Bone marrow (tissue), 2 donors: ENCODE data around the gene CFAP157.

Experiments
- DNase-seq, 2 donors: peaks; one replicate each; lab custom pipeline; 2025; lab: John Stamatoyannopoulos, UW

The CFAP157 gene

DNA sequence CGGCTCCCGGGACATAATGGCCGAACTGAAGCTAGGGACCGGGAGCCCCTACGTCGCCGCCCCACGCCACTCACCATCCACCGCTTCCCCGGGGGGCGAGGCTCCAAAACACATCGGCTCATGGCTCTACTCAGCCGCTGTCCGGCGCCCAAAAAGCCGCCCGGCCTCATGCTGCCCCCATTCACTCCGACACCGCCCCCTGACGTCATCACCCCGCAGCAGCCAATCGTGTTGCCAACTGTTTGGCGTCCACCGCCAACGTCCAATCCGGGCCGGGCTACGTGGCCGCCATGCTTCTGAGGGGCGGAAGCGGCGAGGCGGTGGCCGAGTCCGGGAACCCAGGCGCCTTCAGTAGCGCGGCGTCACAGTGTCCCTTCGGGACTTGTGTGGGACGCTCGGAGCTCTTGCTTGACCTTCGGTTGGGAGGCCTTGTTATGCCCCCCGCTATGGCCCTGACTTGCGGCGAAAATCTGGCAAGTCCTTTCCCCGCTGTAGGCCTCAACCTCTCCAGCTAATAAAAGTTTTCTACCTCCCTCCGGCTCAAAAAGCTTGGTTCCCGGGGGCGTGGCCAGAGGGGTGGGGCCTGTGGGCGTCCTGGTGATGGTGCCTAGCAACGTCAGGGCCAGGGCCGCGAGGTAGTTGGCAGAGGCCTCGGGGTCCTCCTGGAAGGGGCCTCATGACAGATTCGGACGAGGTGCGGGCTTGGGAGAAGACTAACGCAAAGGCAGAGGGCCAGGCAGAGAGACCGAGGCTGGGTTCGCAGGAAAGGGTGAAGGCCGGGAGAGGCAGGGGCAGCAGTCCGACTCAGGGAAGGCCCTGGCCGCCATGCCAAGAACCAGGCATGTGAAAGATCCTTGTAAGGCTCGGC, 8.9 kb downstream of the CFAP157 start, which contains the start of the genes PTRH1 and TTC16:
Gene PTRH1 (minus strand): TSS at position 194 of the 868 bp plus-strand sequence. CDS start 24 bp downstream, at position 170.
Gene TTC16 (plus strand): TSS at position 610 of the 868 bp plus-strand sequence. CDS start 67 bp downstream, at position 677.
- peak; percentile 89 to 98 for DNase-seq

DNA sequence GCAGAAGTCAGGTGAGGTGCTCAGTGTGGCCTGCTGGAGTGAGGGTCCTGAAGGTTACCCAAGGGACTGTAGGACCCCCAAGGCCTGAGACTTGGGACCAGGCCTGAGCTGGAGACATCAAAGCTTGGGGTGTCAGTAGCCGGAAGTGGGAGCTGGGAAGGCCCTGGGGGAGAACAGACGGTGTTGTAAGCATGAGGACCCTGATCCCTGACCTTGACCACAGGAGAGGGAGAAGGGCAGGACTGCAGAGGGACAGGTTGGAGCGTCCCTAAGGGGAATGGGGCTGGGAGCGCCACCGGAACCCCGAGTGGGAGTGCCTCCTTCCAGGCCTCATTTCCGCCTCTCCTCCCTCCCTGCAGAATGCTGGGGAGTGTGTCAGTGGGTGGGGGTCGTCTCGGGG, 9.6 kb downstream of the CFAP157 start:
- DNase-seq: no peak

DNA sequence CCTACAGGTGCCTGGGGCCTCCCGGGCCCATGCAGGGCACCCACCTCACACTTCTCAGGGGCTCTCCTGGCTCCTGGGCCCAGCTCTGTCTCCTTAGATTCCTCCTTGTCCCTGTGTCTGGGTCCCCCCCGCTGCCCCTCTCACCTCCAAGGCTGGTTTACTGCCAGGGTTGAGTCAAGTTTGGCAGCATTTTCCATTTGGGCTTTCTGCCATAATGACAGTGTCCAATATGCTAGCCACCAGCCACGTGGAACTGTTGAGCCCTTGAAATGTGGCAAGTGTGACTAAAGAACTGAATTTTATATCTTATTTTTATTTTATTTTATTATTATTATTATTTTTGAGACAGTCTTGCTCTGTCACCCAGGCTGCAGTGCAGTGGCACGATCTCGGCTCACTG, 11.0 kb downstream of the CFAP157 start:
- DNase-seq: no peak

DNA sequence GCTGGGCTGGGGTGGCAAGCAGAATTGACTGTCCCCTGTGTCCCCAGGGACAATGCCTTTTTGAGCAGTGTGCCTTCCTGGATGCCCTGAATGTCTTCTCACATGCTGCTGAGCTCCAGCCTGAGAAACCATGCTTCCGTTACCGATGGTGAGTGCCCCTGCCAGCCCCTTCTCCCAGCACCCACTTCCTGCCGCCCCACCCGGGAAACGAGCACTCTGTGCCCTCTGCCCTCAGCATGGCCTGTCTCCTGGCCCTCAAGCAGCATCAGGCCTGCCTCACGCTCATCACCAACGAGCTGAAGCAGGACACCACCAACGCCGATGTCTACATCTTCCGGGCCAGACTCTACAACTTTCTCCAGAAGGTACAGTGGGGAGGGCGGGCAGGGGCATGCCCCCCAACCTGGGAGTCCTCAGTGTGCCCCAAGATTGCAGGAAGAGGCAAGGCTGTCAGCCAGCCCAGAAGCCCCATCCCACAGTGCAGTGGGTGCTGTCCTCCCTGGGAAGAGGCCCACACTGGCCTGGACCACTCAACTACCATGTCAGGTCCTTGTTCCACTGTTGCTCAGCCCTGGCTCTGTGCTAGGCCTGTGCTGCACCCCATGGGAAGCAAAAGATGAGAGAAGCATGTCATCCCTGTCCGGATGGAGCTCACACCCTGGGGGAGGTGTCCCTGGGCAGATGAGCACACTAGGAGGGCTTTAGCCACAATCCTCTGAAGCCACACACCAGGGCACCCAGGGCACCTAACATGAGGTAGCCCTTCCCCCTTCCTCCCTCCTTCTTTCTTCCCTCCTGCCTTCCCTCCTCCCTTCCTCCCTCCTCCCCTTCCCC, 13.5 kb downstream of the CFAP157 start:
- no peak for DNase-seq

DNA sequence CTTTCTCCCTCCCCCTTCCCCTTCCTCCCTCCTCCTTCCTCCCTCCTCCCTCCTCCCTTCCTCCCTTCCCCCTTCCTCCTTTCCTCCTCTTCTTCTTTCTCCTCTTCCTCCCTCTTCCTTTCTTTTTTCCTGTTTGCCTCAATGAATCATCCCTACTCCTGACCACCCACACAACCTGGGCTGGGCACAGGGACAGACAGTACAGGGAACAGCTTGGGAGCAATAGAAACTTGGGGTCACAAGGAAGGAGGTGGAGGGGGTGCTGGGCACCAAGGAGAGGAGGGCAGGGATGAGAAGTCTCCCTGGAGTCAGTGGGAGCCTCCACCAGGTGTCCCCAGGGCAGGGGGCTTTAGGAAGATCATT, 14.1 kb downstream of the CFAP157 start:
- DNase-seq: no peak

DNA sequence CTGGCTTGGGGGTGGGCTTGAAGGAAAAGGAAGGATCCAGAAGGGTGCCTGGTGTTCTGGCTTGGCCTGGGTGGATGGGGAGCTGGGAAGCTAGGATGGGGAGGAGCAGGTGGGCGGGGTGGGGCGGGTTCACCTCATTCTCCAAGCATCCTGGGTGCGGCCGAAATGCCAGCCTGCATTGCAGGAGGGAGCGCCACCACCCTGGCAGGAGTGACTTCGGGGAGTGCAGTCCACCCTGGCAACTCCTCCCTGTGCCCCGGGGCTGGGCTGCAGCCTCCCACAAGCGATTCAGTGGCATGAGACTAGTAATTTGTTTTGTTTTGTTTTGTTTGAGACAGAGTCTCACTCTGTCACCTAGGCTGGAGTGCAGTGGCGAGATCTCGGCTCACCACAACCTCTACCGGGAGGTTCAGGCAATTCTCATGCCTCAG, 14.6 kb downstream of the CFAP157 start:
- no peak for DNase-seq

DNA sequence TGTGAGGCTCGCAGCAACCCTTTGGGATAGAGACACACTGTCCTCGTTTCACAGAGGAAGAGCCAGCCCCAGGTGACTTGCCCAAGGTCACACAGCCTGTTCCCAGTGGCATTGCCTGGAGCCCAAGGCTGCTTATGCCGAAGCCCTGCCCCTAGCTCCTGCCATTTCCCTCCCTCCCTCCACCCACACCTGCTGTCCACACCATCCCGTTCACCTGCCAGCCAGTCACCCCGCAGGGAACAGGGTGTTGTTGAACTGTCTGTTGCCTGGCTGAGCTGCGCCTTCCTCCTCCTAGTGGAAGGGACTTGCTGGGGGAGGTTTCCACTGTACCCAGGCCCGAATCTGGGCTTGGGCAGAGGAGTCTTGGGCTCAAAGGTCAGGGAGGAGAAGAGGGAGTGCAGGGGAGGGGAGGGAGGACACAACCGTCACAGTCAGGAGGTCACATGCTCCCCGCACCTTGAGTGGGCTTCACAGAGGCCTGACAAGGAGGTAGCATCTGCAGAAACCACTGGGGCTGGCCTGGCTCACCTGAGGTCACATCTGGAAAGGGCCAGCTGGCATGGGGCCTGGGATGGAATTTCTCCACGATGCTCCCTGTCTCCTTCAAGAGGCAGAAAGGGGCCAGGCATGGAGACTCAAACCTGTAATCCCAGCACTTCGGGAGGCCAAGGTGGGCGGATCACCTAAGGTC, 15.4 kb downstream of the CFAP157 start:
- no peak for DNase-seq

DNA sequence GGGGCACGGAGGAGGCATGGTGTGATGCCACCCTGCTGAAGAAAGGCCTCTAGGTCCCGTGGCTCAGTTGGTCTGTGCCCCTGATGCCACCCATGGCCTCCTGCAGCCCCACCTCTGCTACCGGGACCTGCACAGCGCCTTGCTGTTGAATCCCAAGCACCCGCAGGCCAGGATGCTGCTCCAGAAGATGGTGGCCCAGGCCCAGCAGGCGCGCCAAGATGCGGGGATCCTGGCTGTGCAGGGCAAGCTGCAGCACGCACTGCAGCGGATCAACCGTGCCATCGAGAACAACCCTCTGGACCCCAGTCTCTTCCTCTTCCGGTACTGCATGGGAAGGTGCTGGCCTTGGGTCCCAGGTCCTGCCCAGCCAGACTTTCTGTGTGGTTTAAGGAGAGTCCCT, 16.2 kb downstream of the CFAP157 start:
- DNase-seq: no peak

DNA sequence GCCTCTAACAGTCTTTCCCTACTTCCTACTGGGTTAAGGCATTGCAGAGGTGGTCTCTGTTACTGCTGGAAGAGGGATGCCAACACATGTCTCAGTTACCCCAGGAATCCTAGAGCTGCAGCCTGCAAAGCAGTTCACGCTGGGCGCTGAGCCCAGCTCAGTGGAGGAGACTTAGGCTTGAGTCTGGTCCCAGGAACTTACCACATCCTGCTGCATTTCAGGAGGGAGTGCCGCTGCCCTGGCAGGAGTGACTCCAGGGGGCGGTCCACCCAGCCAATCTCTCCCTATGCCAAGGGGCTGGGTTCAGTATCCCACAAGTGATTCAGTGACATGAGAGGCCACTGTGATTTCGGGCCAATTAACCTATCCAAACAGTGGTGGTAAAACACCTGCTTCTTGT, 16.7 kb downstream of the CFAP157 start:
- no peak for DNase-seq

DNA sequence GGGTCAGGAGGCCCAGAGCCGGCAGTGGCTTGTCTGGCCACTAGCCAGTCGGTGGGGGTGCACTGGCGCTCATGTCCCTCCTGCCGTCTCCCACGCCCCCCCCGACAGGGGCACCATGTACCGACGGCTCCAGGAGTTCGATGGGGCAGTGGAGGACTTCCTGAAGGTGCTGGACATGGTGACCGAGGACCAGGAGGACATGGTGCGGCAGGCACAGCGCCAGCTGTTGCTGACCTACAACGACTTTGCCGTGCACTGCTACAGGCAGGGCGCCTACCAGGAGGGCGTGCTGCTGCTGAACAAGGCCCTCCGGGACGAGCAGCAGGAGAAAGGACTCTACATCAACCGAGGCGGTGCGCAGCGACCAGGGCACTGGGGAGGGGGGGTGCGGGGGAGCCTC, 17.2 kb downstream of the CFAP157 start:
- no peak for DNase-seq

DNA sequence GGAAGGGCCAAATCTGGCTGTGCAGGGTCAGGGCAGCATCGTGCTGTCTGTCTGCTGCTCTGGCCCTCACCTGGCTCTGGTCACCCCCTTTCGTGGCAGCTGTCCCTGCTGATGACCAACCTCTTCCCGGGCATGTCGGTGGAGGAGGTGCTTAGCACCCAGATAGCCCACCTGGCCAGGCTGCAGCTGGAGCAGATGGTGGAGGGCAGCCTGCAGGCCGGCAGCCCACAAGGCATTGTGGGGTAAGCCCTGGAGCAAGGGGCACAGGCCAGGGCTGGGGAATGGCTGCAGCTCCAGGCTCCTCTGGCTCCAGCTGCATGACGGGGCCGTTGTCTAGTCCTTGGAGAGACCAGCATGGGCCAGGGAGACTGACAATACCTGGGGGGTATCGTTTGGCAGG, 20.1 kb downstream of the CFAP157 start:
- no peak for DNase-seq

DNA sequence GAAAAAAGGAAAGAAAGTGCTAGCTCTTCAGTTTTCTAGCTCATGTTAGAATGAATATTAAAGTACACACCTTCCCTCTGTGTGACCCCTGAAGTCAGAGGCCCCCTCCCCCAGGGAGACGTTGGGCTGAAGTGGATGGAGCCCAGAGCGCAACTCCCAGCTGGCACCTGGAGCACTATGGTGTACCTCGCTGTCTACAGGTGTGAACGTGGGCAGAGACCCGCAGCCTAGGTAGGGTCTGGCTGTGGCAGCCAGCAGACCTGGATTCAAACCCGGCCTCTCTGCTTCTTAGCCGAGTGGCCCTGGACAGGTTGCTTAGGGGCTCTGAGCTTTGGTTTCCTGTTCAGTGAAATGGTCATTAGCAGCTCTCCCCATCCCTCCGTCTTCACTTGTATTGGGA, 22.0 kb downstream of the CFAP157 start:
- DNase-seq: no peak

DNA sequence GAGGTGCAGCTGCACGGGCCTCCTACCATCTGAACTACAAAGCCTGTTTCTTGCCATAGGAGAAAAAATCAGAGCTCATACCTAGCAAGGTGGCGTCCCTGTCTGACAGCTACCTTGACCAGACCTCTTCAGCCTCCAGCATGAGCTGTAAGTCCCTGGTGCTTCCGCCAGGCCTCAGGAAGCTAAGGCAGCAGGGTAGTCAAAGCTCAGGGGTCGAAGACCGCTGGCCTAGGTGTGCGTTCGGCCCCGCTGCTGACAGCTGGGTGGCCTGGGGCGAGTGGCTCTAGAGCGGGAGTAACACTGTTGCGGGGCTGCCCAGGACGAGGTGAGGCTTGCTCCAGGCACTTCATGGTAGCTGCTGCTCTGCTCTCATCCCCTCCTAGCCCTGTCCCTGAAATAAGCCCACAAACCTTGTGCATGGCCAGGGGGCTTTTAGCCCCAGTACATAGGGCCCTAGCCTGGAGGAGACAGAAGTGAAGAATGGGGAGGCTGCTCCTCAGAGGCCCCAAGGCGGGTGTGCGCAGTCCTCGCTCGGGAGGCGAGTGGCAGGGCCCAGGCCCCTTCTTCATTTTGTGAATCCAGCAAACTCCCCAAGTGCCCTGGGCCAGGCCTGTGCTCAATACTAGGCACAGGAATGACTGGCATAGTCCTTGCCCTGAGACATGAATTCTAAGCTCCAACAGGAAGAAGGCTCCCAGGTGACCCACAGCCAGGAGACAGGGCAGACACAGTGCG, 22.9 kb downstream of the CFAP157 start:
- no peak for DNase-seq

DNA sequence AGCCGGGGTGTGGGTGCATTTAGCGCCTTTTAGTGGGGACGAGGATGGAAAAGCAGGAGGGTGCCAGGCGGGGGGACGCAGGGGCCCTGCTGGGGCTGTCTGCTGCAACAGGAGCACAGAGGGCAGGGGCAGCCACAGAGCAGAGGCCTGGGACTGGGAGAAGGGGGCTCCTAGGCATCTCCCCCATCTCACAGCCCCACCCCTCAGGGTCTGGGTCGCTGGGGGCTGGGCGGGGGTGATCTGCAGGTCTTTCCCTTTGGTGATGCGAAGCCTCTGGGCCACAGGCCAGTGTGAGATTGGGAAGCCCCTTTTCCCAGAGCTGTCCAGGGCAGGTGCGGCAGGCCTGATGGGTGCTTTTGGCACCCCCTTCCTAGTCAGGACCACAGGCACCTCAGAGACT, 23.5 kb downstream of the CFAP157 start:
- DNase-seq: no peak

DNA sequence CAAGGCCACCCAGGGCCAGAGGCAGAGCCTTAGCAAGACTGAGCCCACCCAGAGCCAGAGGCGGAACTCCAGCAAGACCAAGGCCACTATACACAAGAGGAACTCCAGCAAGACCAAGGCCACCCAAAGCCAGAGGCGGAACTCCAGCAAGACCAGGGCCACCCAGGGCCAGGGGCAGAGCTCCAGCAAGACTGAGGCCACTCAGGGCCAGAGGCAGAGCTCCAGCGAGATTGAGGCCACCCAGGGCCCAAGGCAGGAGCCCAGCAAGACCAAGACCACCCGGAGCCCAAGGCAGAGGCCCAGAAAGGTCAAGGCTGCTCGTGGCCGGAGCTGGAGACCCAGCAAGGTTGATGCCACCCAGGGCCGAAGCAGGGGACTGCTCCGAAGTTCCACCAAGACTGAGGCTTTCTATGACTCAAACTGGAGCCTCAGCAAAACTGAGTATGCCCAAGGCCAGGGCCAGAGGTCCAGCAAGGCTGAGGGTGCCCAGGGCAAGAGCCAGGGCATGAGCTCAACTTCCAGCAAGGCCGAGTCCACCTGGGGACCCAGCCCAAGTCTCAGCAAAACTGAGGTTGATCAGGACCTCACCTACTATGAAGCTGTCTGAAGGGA, 24.1 kb downstream of the CFAP157 start:
- no peak for DNase-seq

DNA sequence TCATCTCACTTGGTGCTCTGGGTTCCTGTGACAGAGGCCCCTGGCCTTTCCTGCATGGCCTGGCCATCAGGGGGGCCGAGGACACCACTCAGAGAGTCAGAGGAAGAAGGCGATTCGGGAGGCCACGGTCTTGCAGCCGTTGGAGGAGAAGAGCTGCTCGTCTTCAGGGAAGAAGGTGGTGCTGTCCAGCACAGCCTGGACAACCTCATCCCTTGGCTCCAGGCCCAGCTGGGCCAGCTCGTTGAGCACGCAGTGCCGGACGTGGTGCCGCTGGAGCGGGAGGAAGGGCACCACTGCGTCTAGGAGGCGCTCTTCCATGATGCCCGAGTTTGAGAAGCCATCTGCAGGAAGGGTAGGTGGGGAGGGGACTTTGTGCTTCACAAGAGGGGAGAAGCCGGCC, 25.1 kb downstream of the CFAP157 start:
- DNase-seq: no peak

DNA sequence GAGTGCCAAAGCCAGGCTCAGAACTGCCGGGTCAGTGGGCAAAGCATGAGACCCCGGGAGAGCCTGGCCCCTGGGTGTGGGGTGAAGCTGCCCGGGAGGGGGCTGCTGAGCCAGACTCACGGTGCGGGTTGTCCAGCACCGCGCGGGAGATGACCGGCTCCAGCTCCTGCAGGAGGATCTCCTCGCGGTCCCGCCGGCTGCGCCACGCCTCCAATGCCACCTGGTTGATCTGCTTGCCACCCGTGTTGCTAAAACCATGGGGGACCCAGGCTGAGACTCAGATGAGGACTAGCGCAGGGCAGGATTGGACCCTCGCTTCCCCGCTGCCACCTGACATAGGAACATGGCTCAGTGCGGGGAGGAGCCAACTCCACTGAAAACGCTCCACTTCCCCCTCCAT, 25.7 kb downstream of the CFAP157 start:
- no peak for DNase-seq

DNA sequence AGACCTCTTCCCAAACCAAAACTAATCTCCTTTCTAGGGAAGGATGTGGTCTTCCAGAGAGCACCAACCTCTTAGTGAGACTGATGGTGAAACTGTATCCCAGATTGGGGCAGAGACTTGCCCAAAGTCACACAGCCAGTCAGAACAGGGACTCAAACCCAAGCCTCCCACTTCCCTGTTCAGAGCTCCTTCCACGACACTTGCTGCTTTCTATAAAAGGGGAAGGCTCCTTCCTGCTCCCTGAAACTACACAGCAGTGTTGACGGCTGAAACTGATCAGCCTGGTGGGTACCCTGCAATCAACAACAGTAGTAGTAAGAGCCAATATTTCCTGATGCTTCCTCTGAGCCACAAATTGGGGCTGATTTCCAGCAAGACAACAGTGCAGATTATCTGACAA, 26.8 kb downstream of the CFAP157 start:
- DNase-seq: no peak

DNA sequence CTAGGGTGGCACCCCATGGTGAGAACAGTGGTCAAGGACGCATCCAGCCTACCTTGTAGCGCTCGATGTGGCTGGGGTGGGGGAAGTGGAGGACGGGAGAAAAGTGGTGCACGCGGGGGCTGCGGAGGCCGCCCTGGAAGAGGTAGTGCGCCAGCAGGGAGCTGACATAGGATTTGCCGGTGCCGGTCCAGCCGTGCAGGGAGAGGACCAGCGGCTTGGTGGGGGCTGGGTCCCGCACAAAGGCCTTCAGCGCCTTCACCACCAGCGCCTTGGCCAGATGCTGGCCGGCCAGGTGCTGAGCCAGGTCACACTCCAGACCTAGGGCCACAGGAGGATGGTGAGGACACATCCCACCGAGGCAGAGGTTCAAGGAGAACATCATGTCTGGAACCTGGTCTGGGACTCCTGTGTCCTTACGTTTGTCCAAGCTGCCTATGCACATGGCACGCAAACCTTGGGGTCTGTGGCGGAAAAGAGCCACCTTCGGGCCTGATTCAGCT, 27.5 kb downstream of the CFAP157 start:
- DNase-seq: no peak

DNA sequence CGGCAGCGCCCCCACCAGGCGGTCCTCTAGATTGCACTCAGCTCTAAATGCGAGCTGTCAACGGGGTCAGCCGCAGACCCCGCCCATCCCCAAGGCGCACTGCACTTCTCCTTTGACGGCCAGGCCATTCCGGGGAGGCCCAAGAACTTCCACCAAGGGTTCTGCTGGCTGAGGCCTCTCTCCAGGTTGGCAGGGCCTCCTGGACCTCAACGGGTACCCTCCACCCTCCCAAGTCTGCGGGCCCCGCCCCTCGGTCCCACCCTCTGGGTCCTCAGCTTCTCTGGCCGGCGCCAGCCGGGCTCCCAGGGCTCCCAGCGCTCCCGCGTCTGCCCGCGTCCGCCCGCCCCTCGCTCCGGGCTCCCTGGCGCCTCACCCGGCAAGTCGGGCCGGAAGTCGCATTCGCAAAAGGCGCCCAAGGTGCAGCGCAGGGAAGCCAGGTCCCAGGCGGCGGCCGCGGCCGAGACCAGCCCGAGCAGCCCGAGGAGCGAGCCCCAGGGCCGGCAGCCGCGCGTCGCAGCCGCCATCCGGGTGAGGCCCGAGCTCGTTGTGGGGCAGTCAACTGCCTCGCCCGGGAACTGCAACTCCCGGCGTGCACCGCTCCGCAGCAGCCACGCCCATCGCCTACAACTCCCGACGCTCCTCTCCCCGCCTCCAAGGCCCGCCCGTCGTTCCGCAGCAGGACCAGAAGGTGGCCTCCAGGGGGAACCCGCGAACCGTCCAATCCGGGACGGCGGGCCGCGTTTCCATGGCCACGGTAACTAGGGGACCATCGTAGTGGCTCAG, 28.1 kb downstream of the CFAP157 start, which contains the start of gene TOR2A:
Gene TOR2A (minus strand): TSS at position 548 of the 783 bp plus-strand sequence. CDS start 24 bp downstream, at position 524.
- peak; percentile 96 to 97 for DNase-seq
